GM12874 (cell line): ENCODE results near the gene CES3.

Experiments used
- CTCF ChIP-seq: IDR thresholded peaks from 2 replicates; pipeline ENCODE4 v1.5.1; 2011; ENCODE audit warnings: low read depth, mild to moderate bottlenecking, control low read depth, low read length, moderate library complexity; ENCODE audit not compliant: insufficient read depth

Gene CES3

DNA sequence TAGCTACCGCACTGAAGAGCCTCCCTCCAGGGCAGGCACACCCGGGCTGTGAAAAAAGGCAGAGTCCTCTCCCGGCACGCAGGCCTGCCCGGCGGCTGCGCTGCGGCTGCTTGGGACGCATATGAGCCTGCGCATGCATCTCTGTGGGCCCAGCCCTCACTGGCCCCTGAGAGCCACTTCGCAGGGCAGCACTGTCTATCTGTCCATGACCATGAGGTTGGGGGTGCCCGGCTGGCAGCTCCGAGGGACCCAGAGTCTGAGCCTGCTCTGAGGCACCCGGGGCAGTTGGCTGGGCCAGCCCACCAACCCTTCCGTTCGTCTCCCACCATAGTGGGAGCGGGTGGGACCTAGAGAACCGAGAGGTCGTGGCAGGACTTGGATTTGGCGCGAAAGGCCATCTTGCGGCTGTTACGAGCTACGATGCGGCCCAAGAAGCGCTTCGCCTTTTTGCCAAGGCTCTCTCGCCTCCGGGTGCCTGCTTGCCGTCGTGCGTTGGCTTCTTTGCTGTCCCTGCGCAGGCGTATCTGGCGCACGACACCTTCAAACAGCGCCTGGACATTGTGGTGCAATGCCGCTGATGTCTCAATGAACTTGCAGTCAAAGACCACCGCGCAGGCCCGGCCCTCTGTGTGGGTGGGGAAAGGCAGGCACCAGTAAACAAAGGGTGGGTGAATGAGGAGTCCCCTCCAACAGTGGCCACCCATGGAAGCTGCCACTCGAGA, 39.2 kb upstream of the CES3 start:
- no peak for TF ChIP-seq CTCF

- no peak for TF ChIP-seq CTCF
Observed at GRCh38 chr16:66923247-66923731, 37.8 kb upstream of the CES3 start.

DNA sequence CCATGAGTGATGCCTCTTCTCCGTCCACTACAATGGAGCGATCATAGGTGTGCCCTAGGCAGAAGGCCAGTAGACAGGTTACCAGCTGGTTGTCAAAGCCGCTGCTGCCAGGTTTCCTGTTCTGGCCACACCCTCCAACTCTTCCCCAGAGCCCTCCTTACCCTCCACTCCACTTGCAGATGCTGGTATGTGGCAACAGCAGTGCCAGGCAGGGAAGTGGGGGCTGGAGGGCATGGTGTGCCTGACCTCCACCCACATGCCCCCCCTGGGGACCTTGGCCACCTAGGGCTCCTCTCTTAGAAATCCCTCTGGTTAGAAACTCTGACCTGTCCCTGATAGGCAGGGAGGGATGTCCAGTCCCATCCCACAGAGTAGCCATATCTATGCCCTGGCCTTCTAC, 37.2 kb upstream of the CES3 start:
- TF ChIP-seq CTCF = no peak

DNA sequence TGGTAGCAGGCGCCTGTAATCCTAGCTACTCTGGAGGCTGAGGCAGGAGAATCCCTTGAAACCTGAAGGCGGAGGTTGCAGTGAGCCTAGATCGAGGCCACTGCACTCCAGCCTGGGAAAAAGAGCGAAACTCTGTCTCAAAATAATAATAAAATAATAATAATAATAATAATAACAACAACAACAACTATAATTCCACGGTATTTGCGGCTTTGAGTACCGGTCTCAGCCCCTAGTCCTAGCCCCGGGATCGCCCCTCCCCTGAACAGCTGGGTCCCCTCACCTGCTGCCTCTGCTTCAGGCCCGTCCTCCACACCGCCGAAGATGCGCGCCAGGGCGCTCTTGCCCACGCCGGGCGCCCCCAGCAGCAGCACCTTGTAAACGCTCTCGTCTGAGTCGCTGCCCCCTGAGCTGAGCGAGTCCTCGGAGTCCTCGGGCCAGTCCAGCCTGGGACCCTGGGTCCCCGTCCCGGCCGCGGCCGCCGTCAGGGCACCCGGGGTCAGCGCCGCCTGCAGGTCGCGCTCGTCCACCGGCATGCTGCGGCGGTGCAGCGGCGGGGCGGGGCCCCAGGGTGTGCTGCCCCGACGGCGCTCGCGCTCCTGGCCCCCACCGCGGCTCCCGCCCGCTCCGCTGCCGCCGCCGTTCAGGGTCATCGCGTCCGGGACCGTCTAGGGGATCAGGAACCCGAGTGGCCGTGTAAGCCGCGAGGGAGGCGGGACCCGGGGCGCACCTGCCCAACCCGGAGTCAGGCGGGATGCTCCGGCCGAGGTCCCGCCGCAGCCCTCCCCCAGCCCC, 36.3 kb upstream of the CES3 start:
- TF ChIP-seq CTCF = peak; percentile 63

- no peak for TF ChIP-seq CTCF
Observed at GRCh38 chr16:66925322-66925840, 35.7 kb upstream of the CES3 start, which contains the start of gene RRAD. Gene RRAD (minus strand): TSS chr16:66925535. CDS start chr16:66925179, 356 bp downstream.

GRCh38 chr16:66926171-66926947, 34.7 kb upstream of the CES3 start:
- TF ChIP-seq CTCF = no peak

- TF ChIP-seq CTCF = no peak
Observed at GRCh38 chr16:66926961-66927436, 34.1 kb upstream of the CES3 start.
